ENCODE measurements around the gene OSBPL3.

Gene OSBPL3

GRCh38 chr7:24896031-24896501 lies 83.9 kb downstream of the OSBPL3 start:
- no peak for DNase-seq (ENCODE audit: low read depth)

GRCh38 chr7:24894429-24895221 lies 85.4 kb downstream of the OSBPL3 start:
- DNase-seq (ENCODE audit: low read depth) = no peak

GRCh38 chr7:24891311-24891735 lies 88.7 kb downstream of the OSBPL3 start:
- no peak for DNase-seq (ENCODE audit: low read depth)

GRCh38 chr7:24889611-24890010 lies 90.4 kb downstream of the OSBPL3 start:
- DNase-seq (ENCODE audit: low read depth) = no peak

GRCh38 chr7:24888653-24889052 lies 91.3 kb downstream of the OSBPL3 start:
- no peak for DNase-seq (ENCODE audit: low read depth)

- no peak for DNase-seq (ENCODE audit: low read depth)
Measured at GRCh38 chr7:24885716-24886115, 94.3 kb downstream of the OSBPL3 start.

- DNase-seq (ENCODE audit: low read depth) = no peak
Measured at GRCh38 chr7:24885305-24885704, 94.7 kb downstream of the OSBPL3 start.

- no peak for DNase-seq (ENCODE audit: low read depth)
Measured at GRCh38 chr7:24884401-24884800, 95.6 kb downstream of the OSBPL3 start.

GRCh38 chr7:24883622-24884013 lies 96.4 kb downstream of the OSBPL3 start:
- DNase-seq (ENCODE audit: low read depth) = no peak

- peak; percentile 76 for DNase-seq (ENCODE audit: low read depth)
Measured at GRCh38 chr7:24882989-24883621, 96.9 kb downstream of the OSBPL3 start.

- DNase-seq (ENCODE audit: low read depth) = no peak
Measured at GRCh38 chr7:24881623-24882022, 98.4 kb downstream of the OSBPL3 start.

GRCh38 chr7:24880886-24881285 lies 99.1 kb downstream of the OSBPL3 start:
- no peak for DNase-seq (ENCODE audit: low read depth)

- DNase-seq (ENCODE audit: low read depth) = no peak
Measured at GRCh38 chr7:24879291-24879690, 100.7 kb downstream of the OSBPL3 start.

- DNase-seq (ENCODE audit: low read depth) = no peak
Measured at GRCh38 chr7:24877790-24878311, 102.1 kb downstream of the OSBPL3 start.

GRCh38 chr7:24874791-24875190 lies 105.2 kb downstream of the OSBPL3 start:
- no peak for DNase-seq (ENCODE audit: low read depth)

- DNase-seq (ENCODE audit: low read depth) = no peak
Measured at GRCh38 chr7:24873944-24874343, 106.0 kb downstream of the OSBPL3 start.

- DNase-seq (ENCODE audit: low read depth) = no peak
Measured at GRCh38 chr7:24871770-24872169, 108.2 kb downstream of the OSBPL3 start.

- no peak for DNase-seq (ENCODE audit: low read depth)
Measured at GRCh38 chr7:24870766-24871165, 109.2 kb downstream of the OSBPL3 start.

- peak; percentile 29 for DNase-seq (ENCODE audit: low read depth)
Measured at GRCh38 chr7:24869572-24869971, 110.4 kb downstream of the OSBPL3 start.

GRCh38 chr7:24868741-24869140 lies 111.2 kb downstream of the OSBPL3 start:
- no peak for DNase-seq (ENCODE audit: low read depth)

GRCh38 chr7:24866004-24866615 lies 113.9 kb downstream of the OSBPL3 start:
- no peak for DNase-seq (ENCODE audit: low read depth)

- DNase-seq (ENCODE audit: low read depth) = no peak
Measured at GRCh38 chr7:24864214-24864817, 115.7 kb downstream of the OSBPL3 start.
